Activated CD8-positive, alpha-beta memory T cell treated with anti-CD3 and anti-CD28 coated beads, Interleukin-2, amount 50 U/mL, for 1 hour (primary cell): ENCODE data around the gene LDLRAP1.

Experiments
- DNase-seq: peaks from one replicate; pipeline ENCODE4 v3.0.0-alpha.2; 2020; ENCODE audit errors: extremely low read depth

LDLRAP1 gene

GRCh38 chr1:25524568-25525360, 18.6 kb upstream of the LDLRAP1 start:
- no peak for DNase-seq

GRCh38 chr1:25525361-25525688, 18.1 kb upstream of the LDLRAP1 start:
- DNase-seq: no peak

DNA sequence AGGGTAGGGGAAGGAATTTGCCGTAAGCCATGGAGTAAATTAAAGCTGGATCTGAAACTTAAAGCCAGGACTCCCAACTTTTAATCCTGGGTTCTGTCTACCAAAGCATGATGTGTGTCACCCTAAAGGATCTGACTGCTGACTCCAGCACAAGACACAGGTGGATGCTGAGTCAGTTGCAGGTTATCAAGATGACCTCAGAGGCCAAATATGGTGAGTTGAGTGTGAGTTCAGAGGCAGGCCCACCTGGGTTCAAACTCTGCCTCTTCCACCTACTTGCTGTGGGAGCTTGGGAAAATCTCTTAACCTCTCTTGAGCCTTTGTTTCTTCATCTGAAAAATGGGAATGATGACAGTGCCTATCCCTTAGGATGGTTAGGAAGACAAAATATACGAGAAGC, 16.7 kb upstream of the LDLRAP1 start:
- no peak for DNase-seq

- DNase-seq: no peak
These were observed 16.1 kb upstream of the LDLRAP1 start for GRCh38 chr1:25527226-25527846.

GRCh38 chr1:25527946-25528595, 15.3 kb upstream of the LDLRAP1 start:
- no peak for DNase-seq

DNA sequence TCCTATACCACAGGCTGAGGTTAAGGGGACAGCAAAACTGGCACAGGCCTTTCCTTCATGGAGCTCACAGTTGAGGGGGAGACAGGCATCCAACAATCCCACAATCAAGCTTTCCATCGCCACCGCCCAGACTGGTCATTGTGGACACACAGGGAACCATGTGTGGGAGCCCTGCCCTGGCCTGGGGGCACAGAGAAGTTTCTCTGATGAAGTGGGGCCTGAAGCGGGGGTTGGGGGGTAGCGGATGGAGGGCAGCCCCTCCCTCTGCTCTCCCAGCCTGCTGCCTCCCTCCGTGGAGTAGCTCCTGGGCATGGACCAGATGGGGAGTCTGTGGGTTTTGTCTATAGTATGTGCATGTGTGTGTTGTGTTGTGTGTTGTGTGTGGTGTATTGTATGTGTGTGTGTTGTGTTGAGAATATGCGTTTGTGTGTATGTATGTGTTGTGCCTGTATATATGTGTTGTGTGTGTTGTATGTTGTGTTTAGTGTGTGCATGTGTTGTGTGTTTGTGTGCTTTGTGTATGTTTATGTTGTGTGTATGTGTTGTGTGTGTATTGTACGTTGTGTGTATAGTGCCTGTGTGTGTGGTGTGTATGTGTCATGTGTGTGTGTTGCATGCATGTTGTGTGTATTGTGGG, 14.4 kb upstream of the LDLRAP1 start:
- DNase-seq: no peak

DNA sequence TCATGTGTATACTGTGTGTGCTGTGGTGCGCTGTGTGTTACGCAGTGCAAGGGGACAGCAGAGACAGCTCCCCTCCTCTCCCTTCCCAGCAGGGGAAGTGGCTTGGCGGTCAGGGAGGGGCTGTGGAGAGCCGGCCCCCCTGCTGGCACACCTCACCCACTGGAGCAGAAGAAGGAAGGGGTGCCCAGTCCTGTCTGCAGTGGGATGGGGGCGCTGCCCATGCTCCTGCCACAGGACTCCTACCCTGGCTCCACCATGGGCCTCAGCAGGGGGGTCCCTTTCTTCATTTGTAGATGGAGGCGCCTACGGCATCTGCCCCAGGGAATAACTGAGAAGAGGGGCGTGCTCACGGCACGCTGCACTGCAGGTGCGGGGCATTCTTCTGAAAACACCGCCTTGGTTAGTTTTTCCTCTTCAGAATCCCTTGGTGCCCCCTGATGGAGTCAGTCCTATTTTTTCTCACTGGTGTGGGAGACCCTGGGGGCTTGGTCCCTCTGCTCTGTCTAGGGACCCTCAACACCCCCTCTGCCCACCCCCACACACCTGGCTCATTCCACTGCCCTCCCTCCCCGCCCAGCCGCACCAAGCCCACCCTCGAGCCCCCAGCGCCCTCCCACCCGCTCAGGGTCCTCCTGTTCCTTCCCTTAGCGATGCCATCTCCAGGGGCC, 13.8 kb upstream of the LDLRAP1 start:
- no peak for DNase-seq

DNA sequence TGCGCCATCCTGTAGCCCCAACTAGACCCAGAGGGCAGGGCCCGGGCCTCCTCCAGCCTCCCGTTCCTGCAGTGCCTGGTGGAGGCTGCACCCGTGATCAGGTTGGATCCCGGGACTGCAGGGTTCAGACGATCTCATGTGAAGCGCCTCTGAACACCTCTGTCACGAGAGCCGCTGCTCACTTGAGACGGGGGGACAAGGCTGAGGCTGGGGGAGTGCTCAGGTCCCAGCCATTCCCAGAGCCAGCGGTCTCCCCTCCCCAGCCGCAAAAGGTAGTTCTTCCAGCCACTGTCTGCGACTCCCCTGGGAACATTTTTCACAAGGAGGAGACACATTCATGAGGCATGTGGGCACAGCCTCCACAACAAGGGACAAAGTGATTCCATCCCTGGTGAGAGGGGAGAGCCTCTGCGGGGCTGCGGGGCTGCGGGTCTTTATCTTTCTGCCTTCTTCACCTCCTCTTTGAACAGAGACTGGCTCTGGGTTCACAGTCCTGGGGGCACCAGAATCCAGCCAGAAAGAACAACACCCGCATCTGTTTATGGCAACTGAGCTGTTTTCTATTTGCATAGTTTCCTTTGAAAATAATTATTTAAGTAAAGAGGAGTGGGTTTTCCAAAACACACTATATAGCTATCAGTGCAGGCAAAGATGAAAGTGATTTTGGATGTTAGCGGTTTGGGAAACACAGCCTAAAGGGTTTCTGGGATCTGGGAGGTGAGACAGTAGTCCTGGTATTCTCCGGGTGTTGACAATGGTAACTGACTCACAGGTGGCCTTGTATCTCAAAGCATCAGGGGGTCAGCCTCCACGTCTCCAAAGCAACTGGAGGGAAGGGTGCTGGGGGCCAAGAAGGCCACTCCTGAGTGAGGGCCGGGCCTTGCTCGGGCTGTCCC, 13.0 kb upstream of the LDLRAP1 start:
- DNase-seq: no peak

DNA sequence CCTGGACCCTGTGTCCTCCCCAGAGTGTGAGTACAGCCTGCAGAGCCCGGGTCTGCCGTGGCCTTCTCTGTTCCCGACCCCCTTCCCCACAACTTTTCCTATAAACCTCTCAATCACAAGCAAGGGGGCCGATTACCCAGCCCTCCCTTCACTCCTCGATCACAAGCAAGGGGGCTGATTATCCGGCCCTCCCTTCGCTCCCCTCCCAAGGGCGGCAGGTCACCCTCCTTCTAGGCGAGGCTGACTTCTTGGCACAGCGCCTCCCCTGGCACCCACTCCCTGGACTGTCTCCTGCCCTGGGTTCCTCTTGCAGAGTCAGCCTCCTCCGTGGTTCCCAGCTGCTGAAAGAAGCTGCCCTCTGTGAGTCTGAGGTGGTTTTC, 12.3 kb upstream of the LDLRAP1 start:
- no peak for DNase-seq

DNA sequence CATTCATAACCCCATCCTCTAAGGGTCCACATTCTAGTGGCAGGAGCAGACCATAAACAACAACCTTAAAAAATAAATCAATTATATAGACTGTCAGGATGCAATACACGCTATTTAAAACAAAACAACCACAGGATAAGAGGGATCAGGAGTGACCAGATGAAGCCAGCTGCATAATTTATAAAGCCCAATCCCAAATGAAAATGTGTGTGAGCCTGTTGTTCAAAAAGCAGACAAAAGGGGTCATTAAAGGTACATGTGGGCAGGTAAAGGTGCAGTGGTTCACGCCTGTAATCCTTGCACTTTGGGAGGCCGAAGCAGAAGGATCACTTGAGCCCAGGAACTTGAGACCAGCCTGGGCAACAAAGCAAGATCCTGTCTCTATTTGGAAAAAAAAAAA, 10.4 kb upstream of the LDLRAP1 start:
- DNase-seq: no peak

GRCh38 chr1:25533775-25534409, 9.5 kb upstream of the LDLRAP1 start:
- no peak for DNase-seq

DNA sequence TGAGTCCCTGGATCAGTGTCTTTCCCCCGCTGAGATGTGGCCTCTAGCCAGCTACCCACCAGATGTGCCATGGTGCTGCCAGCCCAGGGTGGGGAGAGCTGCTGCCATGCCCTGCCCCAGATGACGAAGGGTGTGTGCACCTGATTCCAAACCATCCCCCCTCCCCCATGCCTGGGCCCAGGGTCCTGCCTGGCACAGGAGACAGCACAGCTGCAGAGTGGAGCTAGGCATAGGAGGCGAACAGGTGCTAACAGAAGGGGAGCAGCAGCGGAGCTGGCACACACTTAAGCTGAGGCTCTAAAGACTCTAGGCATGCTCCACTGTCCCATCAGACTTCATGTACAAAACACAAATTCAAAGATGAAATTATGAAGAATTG, 9.0 kb upstream of the LDLRAP1 start:
- no peak for DNase-seq

DNA sequence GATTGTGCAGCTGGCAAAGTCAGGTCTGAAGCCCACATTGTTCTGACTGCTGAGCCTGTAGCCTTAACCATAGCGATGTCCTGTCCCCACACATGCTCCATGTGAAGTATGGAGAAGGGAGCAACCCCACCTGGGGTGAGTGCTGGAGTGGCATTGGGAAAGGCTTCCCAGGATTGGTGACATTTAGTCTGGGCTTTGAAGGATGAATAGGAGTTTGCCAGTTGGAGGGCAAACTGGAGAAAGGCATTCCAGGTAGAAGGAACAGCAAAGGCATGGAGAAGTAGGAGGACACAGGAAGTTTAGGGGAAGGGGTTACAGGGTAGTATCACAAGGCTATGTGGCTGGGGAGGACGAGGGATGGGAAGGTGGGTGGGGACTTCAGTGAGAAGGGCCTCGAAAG, 7.3 kb upstream of the LDLRAP1 start:
- DNase-seq: no peak

DNA sequence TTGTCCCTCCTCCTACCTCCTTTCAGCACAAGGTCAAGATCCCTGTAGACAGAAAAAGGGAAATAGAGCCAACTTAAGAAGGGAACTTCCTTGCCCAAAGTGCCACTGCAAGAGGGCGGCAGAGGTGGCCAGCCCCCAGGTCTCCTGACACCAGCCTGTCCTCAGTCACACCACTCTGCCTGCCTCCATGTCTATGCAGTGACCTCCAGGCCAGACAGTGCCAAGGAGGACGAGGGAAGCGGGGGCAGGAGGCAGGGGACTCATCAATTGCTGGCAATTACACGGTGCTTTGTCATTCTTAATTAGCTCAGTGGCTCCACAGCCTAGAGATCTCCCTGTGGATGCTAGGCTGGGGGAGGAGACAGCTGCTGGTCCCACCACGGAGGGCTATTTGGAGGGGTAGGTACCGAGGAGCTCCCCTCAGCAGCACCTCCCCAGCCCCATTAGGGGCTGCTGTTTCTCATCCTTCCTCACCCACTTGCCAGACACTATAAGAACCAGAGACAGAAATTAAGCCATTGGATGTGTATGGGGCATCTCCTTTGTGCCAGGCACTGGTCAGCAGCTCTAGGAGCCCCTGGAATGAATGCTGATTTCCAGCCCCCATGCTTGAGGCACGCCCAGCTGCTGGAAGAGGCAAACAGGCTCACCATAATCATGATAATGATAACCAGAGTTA, 6.1 kb upstream of the LDLRAP1 start:
- no peak for DNase-seq

GRCh38 chr1:25538191-25538767, 5.1 kb upstream of the LDLRAP1 start:
- DNase-seq: no peak

DNA sequence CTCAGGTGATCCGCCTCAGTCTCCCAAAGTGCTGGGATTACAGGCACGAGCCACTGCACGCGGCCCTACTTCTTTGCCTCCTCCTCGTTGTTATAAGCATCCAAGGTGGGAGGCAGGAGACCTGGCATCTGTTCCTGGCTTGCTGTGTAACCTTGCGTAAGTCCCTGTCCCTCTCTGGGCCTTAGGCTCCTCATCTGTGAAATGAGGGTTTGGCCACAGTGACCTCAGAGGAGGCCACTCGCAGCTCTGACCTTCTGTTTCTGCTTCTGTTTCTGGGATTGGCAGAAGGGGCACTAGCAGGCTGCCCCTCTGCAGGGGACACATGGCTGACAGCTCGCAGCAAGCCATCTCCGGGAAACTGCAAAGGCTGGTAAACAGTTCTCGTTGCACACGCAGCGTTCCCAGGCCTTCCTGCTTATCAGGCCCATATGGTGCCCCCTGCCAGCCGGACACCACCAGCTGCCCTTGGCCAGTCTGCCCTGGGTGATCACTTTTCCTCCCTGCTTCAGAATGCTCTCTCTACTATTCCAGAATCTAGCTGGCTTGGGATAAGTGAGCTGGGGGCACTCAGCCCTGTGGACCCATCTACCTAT, 2.6 kb upstream of the LDLRAP1 start:
- DNase-seq: no peak

GRCh38 chr1:25541425-25541824, 2.0 kb upstream of the LDLRAP1 start:
- no peak for DNase-seq

GRCh38 chr1:25541889-25542658, 1.3 kb upstream of the LDLRAP1 start:
- no peak for DNase-seq

- no peak for DNase-seq
These were observed 391 bp upstream of the LDLRAP1 start for GRCh38 chr1:25543005-25543424.
